ENCODE measurements around the gene SCGB1A1.

DNA sequence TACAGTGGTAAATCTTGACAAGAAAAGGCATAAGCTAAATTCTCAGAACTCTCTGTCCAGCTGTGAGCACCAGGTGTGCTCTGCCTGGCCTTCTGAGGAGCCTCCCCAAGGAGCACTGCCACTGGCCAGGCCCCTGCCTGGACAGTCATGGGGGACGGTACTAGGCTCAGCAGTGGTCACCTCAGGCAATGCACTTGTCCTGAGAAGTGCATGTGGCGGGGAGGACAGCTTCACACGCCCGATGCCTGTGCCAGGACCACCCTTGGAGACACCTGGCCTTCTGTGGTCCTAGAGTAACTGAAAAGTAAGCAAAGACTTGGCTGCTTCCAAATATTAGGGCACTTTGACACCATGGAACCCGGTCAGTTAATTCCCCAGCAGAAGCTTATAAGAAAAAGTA is 28.6 kb upstream of the SCGB1A1 start:
- TF ChIP-seq YY1 (IDR thresholded peaks at IDR 0.05; ENCODE audit: insufficient read depth, insufficient read length) (no peak), SUZ12 (IDR thresholded peaks at IDR 0.05; ENCODE audit: extremely low read depth, insufficient read depth, insufficient read length) (no peak)
